Measurements from ENCODE around the gene TGFA.
A peak's percentile ranks its signal among the peaks of the same experiment; 100 is the strongest.

Gene TGFA

DNA sequence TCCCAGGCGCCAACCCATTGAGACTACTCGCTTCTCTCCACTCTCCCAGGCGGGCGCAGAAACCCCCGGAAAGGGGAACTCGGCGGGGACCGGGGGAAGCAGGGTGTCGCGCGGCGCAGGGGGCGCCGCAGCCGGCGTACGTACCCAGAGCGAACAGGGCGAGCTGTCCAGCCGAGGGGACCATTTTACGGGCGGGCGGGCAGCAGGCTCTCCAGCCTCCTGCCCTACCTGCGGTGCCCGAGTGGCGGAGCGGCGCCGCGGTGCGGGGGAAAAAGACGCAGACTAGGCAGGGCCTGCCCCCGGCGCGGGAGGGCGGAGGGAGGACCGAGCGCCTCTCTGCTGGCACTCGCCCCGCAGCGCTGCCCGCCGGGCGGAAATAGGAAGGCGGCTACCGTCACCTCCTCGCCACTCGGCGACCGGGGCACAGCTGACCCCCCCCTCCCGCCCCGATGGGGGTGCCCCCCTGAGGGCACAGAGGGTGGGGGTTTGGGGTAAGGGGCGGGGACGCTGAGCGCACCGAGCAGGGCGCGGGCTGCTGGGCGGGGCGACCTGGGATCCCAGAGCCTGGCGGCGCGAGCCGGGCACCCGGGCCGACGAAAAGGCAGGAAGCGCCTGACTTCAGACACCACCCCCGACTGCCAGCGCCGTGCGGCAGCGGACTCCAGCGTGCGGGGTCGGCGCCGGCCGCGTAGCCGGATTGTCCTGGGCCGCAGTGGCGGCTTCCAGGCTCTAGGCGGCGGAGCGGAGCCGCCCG is at the start of gene TGFA:
TSS of gene TGFA (minus strand) at position 243 of the 754 bp plus-strand sequence. CDS start at position 184, 59 bp downstream.
- Mint-ChIP-seq H3K36me3 (peaks cover 6% of the 10 kb centered on the region), H3K27ac (peak within 1 kb of the TSS; percentile 82), H3K4me3 (peak within 1 kb of the TSS; percentile 91), H3K9me3 (no peaks in the 10 kb centered on the region), H3K4me1 (peaks cover 27% of the 10 kb centered on the region)
- peak; percentile 58 to 84 for DNase-seq (ENCODE audit: low spot score in 2 of 2)
- peak; percentile 88 for ATAC-seq

DNA sequence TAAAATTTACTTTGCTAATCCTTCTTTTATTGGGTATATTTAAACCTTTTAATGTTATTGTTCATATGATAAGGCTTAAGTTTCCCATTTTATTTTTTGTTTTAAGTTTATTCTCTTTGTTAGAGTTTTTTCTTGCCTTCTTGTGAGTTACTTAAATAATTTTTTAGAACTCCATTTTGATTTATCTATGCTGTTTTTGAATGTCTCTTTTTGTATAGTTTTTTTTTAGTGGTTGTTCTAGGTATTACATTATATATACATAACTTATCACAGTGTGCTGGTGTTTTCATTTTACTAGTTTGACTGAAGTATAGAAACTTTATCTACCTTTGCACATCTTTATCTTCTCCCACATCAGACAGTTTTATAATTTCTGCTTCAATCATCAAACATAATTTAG is 49.4 kb upstream of the TGFA start:
- ATAC-seq (no peak), DNase-seq (ENCODE audit: low spot score in 2 of 2) (no peak)
- Mint-ChIP-seq H3K36me3 (no peaks in the 10 kb centered on the region), H3K27ac (no peak overlapping the region), H3K4me3 (no peak overlapping the region), H3K4me1 (no peaks in the 10 kb centered on the region), H3K9me3 (no peaks in the 10 kb centered on the region)

DNA sequence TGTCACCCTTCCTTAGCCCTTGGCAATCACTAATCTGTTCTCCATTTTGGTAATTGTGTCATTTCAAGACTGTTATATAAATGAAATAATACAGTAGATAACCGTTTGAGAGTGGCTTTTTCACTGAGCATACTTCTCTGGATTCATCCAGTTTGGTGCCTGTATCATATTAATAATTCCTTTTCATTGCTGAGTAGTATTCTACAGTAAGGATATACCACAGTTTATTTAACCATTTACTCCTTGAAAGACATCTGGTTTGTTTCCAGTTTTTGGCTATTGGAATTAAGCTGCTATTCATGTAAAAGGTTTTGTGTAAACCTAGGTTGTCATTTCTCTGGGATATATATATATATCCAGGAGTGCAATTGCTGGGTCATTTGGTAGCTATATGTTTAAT is 44.6 kb upstream of the TGFA start:
- no peak for DNase-seq (ENCODE audit: low spot score in 2 of 2)
- ATAC-seq, result no peak
- H3K9me3 Mint-ChIP-seq, result no peaks in the 10 kb centered on the region
- no peaks in the 10 kb centered on the region for H3K36me3 Mint-ChIP-seq
- no peak overlapping the region for H3K4me3 Mint-ChIP-seq
- H3K27ac Mint-ChIP-seq, result no peak overlapping the region
- H3K4me1 Mint-ChIP-seq, result peaks cover 7% of the 10 kb centered on the region

DNA sequence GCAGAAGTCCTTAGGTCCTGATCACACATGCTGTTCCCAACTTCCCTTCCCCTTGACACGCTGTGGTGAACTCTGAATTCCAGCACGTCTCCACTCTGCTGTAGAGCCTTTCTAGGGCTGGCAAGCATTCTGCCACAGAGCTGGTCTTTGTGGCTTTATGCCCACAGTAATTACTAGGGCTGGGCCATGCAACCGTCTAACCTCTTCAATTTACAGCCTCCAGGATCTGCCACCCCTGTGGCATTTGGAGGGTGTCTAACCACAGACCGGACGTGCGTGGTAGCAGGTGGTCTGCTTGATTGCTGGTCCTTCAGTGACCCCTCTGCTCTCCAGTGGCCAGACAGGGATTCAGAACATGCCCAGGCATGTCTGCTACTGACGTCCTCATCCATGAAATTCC is 43.1 kb upstream of the TGFA start:
- Mint-ChIP-seq H3K4me3 (no peak overlapping the region), H3K4me1 (peaks cover 7% of the 10 kb centered on the region), H3K36me3 (no peaks in the 10 kb centered on the region), H3K9me3 (no peaks in the 10 kb centered on the region), H3K27ac (no peak overlapping the region)
- peak; percentile 21 for ATAC-seq
- DNase-seq (ENCODE audit: low spot score in 2 of 2), result no peak

DNA sequence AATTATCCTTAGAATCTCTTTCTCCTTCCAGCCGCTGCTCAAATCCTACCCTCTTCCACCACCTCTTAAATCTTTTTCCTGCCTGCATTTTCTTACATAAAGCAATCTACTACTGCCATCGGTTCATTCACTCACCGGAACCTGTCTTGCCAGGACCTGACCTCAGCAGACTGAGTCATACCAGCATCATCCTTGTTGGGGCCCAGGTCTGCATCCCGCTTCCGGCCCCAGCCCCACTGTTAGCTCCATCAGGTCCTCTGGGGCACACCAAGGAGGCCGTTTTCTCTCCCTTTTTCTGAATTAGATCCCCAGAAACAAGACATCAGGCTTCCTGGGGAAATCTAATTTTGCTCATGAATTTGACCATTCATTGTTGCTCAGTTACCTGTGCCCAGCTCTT is 42.7 kb upstream of the TGFA start:
- no peak overlapping the region for H3K4me3 Mint-ChIP-seq
- H3K9me3 Mint-ChIP-seq, result no peaks in the 10 kb centered on the region
- no peaks in the 10 kb centered on the region for H3K36me3 Mint-ChIP-seq
- ATAC-seq, result peak; percentile 60
- DNase-seq (ENCODE audit: low spot score in 2 of 2), result no peak
- H3K4me1 Mint-ChIP-seq, result peaks cover 7% of the 10 kb centered on the region
- H3K27ac Mint-ChIP-seq, result no peak overlapping the region

DNA sequence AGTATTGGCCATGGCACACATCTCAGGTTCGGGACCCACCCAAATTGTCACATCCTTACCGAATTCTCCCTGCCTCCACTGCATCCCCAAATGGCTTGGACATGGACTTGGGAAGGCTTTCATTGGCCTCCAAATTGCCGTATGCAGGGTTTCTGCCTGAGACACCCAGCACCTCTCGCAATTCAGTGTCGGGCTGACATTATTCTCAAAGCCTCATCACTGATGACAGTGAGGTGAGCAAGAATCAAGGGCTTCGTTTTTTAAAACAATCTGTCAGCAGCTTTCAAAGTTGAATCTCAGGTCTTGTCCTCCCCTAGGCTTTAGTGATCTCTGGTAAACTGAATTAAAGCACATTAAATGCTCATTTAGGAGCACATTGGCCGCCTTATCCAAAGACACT is 29.5 kb upstream of the TGFA start:
- no peak for ATAC-seq
- Mint-ChIP-seq H3K36me3 (no peaks in the 10 kb centered on the region), H3K4me3 (no peak overlapping the region), H3K27ac (no peak overlapping the region), H3K4me1 (peaks cover 5% of the 10 kb centered on the region), H3K9me3 (no peaks in the 10 kb centered on the region)
- DNase-seq (ENCODE audit: low spot score in 2 of 2), result no peak

DNA sequence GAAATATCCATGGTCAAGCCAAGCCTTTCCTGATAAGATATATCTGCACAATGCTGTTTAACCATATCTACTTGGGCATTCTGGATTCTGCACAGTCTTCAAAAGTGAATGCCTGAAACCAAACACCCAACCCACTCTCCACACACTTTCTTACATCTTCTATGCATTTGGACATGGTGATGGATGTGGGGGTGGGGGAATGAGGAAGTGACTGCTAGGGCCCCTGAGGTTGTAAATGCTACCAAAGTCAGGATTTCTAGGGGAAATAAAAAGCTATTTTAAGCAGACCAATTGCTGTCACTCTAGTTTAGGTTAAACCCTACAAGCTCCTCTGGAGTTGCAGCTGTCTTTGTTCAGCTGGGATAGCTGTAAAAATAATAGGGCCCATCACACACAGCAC is 26.7 kb upstream of the TGFA start:
- ATAC-seq (no peak), DNase-seq (ENCODE audit: low spot score in 2 of 2) (no peak)

DNA sequence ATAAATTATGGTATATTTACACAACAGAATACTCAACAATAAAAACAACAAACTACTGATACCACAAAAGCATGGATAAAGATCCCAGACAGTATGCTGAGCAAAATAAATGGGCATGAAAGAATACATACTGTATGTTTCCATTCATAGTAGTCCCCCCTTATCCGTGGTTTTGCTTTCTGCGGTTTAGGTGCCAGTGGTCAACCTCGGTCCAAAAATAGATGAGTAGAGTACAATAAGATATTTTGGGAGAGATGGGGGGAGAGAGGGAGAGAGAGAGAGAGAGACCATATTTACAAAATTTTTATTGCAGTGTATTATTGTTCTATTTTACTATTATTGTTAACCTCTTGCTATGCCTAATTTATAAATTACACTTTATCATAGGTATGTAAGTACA is 21.0 kb upstream of the TGFA start:
- no peak overlapping the region for H3K27ac Mint-ChIP-seq
- no peak for DNase-seq (ENCODE audit: low spot score in 2 of 2)
- ATAC-seq, result no peak
- H3K4me1 Mint-ChIP-seq, result peaks cover 5% of the 10 kb centered on the region
- H3K4me3 Mint-ChIP-seq, result no peak overlapping the region
- no peaks in the 10 kb centered on the region for H3K36me3 Mint-ChIP-seq
- H3K9me3 Mint-ChIP-seq, result no peaks in the 10 kb centered on the region

More for the DNA sequence above, 26.7 kb upstream of the TGFA start:
- Mint-ChIP-seq H3K4me1 (peaks cover 5% of the 10 kb centered on the region), H3K27ac (no peak overlapping the region), H3K4me3 (no peak overlapping the region), H3K36me3 (no peaks in the 10 kb centered on the region), H3K9me3 (no peaks in the 10 kb centered on the region)

DNA sequence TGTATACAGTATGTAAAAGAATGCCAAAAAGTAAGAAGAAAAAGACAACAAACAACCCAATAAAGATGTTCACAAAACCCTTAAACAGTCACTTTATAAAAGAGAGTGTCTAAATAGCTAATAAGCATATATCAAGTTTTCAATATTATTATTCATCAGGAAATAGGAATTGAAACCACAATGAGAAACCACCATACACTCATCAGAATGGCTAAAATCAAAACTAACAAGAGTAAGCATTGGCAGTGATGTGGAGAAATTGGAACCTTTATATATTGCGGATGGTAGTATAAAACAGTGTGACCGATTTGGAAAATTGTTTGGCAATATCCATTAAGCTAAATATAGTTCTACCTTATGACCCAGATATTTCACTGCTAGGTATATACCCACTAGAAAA is 20.5 kb upstream of the TGFA start:
- ATAC-seq, result peak; percentile 55
- no peaks in the 10 kb centered on the region for H3K9me3 Mint-ChIP-seq
- no peak overlapping the region for H3K4me3 Mint-ChIP-seq
- H3K27ac Mint-ChIP-seq, result no peak overlapping the region
- no peak for DNase-seq (ENCODE audit: low spot score in 2 of 2)
- H3K4me1 Mint-ChIP-seq, result peaks cover 5% of the 10 kb centered on the region
- no peaks in the 10 kb centered on the region for H3K36me3 Mint-ChIP-seq

DNA sequence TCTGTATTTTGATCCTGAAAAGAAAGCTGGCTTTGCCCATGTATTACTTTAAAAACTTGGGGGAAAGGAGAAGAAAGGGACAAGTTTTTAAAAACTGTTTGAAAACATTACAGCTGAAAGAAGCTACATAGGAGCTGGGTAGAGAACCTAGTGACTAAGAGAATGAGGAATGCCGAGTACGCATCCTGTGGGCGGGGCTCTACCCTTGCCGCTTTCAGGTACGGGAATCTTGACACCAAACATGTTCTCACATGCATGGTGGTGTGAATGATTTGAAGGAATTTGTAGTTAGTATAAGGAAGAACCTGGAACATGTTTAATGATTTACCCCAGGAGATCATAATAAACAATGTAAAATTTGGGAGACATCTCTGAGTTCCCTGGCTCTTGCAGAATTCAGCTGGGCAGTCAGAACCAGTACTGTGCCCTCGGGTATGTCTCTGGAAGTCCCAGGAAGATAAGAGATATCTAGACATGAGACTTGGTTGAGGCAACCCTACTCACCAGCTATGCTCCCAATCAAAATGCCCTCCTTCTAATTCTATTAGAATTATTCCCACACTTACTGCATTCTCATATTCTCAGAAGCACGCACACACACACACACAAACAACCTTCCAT is 16.5 kb upstream of the TGFA start:
- no peak for DNase-seq (ENCODE audit: low spot score in 2 of 2)
- Mint-ChIP-seq H3K4me1 (no peaks in the 10 kb centered on the region), H3K27ac (no peak overlapping the region), H3K9me3 (no peaks in the 10 kb centered on the region), H3K36me3 (no peaks in the 10 kb centered on the region), H3K4me3 (no peak overlapping the region)
- ATAC-seq, result no peak

DNA sequence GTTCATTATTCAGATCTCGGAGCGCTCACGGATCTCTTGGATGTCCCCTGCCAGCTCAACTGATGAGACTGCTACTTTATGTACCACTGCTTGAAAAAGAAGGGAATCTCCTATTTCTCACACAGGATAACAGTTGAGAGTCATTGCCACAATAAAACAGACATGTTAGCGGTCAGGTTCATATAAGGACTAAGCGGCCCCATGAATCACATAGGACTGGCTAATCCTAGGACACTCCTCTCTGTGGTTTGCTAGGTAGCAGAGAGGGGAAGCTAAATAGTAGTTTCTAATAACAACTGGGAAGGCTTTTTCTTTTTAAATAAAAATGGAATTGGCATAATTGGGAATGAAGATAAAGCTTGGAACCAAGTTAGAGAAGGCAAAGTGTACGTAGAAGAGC is 15.9 kb upstream of the TGFA start:
- ATAC-seq, result no peak
- H3K9me3 Mint-ChIP-seq, result no peaks in the 10 kb centered on the region

DNA sequence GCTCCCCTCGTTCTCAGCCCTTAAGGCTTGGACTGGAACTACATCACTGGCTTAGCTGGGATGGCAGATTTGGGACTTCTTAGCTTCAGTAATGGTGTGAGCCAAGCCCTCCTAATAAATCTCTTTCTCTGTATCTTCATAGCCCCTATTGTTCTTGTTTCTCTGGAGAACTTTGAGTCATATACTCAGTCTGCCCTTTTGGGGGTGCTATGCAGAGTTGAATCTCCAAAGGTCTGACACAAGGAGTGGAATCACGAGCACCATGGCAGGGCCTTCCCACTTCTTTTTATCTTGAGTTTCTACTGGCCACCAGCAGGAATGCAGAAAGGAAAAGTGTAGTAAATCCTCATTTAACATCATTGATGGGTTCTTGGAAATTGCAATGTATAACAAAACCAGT is 13.3 kb upstream of the TGFA start:
- no peak overlapping the region for H3K4me3 Mint-ChIP-seq
- H3K9me3 Mint-ChIP-seq, result no peaks in the 10 kb centered on the region
- no peak overlapping the region for H3K27ac Mint-ChIP-seq
- H3K4me1 Mint-ChIP-seq, result no peaks in the 10 kb centered on the region
- DNase-seq (ENCODE audit: low spot score in 2 of 2) (no peak), ATAC-seq (no peak)
- H3K36me3 Mint-ChIP-seq, result no peaks in the 10 kb centered on the region

More for the DNA sequence above, 15.9 kb upstream of the TGFA start:
- H3K27ac Mint-ChIP-seq, result no peak overlapping the region
- no peak for DNase-seq (ENCODE audit: low spot score in 2 of 2)
- no peaks in the 10 kb centered on the region for H3K36me3 Mint-ChIP-seq
- no peaks in the 10 kb centered on the region for H3K4me1 Mint-ChIP-seq
- H3K4me3 Mint-ChIP-seq, result no peak overlapping the region

DNA sequence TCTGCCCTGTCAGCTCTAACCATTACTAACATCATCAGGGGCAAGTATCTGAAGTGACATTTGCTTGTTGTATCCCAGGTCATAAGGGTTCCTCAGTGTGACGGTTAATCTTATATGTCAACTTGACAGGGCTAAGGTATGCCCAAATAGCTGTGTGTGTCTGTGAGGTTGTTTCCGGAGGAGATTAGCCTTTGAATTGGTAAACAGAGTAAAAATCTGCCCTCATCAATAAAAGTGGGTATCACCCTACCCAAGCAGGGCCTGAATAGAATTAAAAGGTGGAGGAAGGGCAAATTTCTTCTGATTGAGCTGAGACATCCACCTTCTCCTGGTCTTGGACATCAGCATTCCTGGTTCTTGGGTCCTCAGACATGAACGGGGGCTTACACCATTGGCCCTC is 12.8 kb upstream of the TGFA start:
- no peak for DNase-seq (ENCODE audit: low spot score in 2 of 2)
- no peak overlapping the region for H3K27ac Mint-ChIP-seq
- H3K4me3 Mint-ChIP-seq, result no peak overlapping the region
- H3K36me3 Mint-ChIP-seq, result no peaks in the 10 kb centered on the region
- ATAC-seq, result no peak
- H3K4me1 Mint-ChIP-seq, result no peaks in the 10 kb centered on the region
- no peaks in the 10 kb centered on the region for H3K9me3 Mint-ChIP-seq

DNA sequence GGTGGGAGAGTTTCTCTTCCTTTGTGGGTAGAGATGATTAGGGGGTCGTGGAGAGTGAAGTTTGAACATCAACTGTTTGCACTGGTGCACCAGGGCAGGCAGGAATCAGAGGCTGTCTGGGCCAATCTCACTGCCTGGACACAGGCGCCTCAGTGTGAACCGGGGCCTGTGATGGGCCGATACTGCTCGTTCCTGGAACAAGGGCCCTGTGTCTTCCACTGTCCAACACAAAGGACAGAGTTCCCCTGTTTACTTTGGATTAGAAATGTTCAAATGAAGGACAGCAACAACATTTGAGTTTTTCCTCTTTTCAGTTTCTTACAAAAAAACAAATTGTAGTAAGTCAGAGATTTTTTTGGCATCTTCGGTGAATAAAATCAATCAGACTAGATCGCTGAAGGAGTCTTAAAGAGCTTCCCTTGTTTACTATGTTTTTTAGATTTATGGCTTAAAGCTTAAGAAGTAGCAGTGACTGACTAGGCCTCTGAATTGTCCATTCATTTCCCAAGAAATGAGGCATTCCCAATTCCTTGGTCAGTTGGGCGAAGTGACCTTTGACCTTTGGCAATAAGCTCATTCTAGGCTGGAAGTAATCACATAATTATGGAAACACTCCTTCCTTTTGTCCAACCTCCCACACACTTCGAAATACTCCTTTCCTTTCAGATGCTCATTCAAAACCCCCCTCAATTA is 11.6 kb upstream of the TGFA start:
- DNase-seq (ENCODE audit: low spot score in 2 of 2), result no peak
- H3K9me3 Mint-ChIP-seq, result no peaks in the 10 kb centered on the region
- no peaks in the 10 kb centered on the region for H3K36me3 Mint-ChIP-seq
- no peaks in the 10 kb centered on the region for H3K4me1 Mint-ChIP-seq
- no peak overlapping the region for H3K27ac Mint-ChIP-seq
- no peak for ATAC-seq
- H3K4me3 Mint-ChIP-seq, result no peak overlapping the region

DNA sequence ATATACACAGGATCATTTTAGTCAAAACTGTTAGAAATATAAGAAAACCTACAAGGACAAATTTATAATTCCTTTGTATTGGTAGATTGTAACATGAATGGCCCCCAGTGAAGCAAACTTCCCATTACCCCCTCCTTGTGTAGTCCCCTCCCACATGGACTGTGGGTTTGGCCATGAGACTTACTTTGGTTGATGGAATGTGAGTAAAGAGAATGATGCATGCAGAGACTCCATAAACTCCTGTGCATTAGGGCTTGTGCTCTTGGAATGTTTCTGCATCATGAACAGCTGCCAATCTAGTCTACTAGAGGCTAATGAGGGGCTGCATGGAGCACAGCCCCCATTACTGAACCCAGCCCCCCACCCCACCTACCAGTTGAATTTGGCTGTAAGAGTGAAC is 8.3 kb upstream of the TGFA start:
- Mint-ChIP-seq H3K4me1 (no peaks in the 10 kb centered on the region), H3K4me3 (no peak overlapping the region), H3K27ac (no peak overlapping the region), H3K36me3 (no peaks in the 10 kb centered on the region), H3K9me3 (no peaks in the 10 kb centered on the region)
- ATAC-seq, result no peak
- no peak for DNase-seq (ENCODE audit: low spot score in 2 of 2)

DNA sequence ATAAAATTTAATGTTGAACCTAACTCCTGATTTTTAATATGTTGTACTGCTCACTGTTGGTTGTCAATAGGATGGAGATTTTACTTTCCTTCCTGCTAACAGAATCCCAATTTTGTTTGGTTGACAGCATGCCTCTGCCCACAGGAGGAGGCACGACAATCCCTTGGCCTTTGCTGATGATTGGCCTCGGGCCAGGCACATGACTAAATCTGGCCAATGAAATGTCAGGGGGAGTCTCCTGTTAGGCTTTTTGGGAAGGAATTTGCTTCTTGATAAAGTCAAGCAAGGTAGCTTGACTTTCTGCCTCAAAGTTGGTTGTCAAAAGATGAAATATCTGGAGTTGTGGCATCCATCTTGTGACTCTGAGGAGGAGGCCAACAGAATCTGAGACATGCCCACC is 6.8 kb upstream of the TGFA start:
- H3K27ac Mint-ChIP-seq, result no peak overlapping the region
- ATAC-seq, result no peak
- no peak overlapping the region for H3K4me3 Mint-ChIP-seq
- no peaks in the 10 kb centered on the region for H3K4me1 Mint-ChIP-seq
- H3K9me3 Mint-ChIP-seq, result no peaks in the 10 kb centered on the region
- no peaks in the 10 kb centered on the region for H3K36me3 Mint-ChIP-seq
- no peak for DNase-seq (ENCODE audit: low spot score in 2 of 2)
